ENCODE results near the gene PDIA4. TPM values are rescaled to one million over a fixed set of nuclear protein-coding genes. Genes with fewer than 3 reads are reported as not detected.
"Not testable (repeated sequence)": the region's sequence is repeated elsewhere in the genome, so short reads cannot be mapped to it uniquely, and the experiment has no call there.

PDIA4 gene
- total and polyA plus RNA-seq, 4 donors: 80.2 to 123 (median 85.5) TPM

DNA sequence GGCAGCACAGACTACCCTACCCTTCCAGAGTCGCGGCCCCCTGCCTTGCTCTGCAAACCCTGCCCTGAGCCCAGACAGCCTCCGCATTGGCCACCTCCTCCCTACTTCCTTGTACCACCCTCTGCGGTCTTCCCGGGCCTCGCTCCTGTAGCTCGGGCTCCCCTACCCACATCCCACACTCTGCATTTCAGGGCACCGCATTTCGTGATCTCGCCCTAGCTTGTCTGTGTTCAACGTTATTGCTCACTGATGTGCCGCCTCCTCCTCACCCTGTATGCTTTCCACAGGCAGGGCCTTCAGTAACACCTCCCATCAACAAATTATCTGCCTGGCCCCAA is 6.6 kb downstream of the PDIA4 start:
- Histone ChIP-seq H3K9me3 (ENCODE audit: control insufficient read depth, insufficient read depth, low read length) (no peaks in the 10 kb centered on the region), H3K4me1 (ENCODE audit: control insufficient read depth, insufficient read depth, low read length) (peaks cover 32% of the 10 kb centered on the region), H3K4me3 (ENCODE audit: low read depth, low read length) (no peak overlapping the region), H3K27ac (ENCODE audit: low read depth, low read length) (no peak overlapping the region), H3K36me3 (ENCODE audit: control insufficient read depth, insufficient read depth, low read length) (peaks cover 27% of the 10 kb centered on the region), H3K27me3 (ENCODE audit: control insufficient read depth, insufficient read depth, low read length) (no peaks in the 10 kb centered on the region)
- WGBS (ENCODE audit: insufficient coverage): 95% methylated on average over 12 of the region's 12 CpGs
- DNase-seq (ENCODE audit: low read depth in 4 of 6, low spot score in 6 of 6): no peak

DNA sequence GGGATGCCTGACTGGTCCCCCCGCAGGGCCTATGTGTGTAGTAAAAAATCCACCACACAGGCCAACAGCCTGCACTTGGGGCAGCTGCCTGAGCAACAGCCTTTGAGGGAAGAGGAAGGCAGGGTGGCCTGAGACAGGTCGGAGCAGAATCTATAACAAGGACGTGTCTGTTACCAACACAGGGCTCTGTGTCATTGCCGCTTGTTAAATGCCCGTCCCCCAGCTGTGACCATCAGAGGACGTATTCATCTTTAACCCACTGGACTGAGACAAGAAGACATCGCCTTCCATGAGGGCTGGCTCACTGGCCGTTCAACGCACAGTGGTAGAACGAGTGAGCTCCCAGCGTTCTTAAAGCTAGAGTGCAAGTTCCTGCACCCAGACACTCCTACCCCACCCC is 7.8 kb downstream of the PDIA4 start:
- Histone ChIP-seq H3K9me3 (ENCODE audit: control insufficient read depth, insufficient read depth, low read length) (no peaks in the 10 kb centered on the region), H3K27ac (ENCODE audit: low read depth, low read length) (peak overlapping the region; percentile 3), H3K4me3 (ENCODE audit: low read depth, low read length) (no peak overlapping the region), H3K4me1 (ENCODE audit: control insufficient read depth, insufficient read depth, low read length) (peaks cover 25% of the 10 kb centered on the region), H3K36me3 (ENCODE audit: control insufficient read depth, insufficient read depth, low read length) (peaks cover 39% of the 10 kb centered on the region), H3K27me3 (ENCODE audit: control insufficient read depth, insufficient read depth, low read length) (no peaks in the 10 kb centered on the region)
- 63% methylated on average over 10 of the region's 11 CpGs for WGBS (ENCODE audit: insufficient coverage)
- peak in 4 of 6 donors; percentile 29 to 75 (median 49) for DNase-seq (ENCODE audit: low read depth in 4 of 6, low spot score in 6 of 6)

DNA sequence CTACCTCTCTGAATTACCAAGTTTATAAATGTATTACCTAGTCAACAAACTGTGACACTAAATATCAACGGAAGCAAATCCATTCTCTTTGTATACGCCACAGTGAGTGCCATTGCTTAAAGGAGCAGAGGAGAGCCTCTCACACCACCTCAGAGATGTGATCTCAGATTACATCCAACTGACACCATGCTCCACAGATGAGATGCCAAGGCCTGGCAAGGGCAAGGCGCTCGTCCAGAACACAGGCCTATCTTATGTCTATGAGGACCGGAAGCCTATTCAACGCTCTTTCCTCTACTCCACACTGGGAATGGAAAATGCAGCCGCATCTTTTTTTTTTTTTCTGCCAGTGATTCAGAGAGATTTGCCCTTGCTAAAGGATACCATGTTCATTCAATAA is 11.4 kb downstream of the PDIA4 start:
- H3K36me3 ChIP-seq (ENCODE audit: control insufficient read depth, insufficient read depth, low read length): peaks cover 70% of the 10 kb centered on the region
- 63% methylated on average over 3 of the region's 7 CpGs for WGBS (ENCODE audit: insufficient coverage)

DNA sequence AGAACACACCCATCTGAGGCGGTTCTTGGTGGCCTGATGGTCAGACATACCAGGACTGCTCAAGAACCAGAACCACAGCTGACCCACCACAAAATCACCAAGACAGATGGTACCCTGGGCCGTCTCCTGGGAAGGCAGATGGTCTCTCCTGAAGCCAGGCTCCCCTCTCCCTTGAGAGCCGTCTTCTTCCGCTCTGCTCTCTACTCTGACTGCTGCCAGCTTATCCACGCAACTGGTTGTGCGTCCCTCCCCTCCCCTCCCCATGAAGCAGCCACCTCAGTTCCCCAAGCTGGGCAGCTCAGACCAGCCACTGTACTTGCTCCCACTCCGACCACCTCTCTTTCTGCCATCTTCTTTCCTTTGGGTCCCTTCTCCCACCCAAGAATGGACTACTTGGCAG is 14.0 kb downstream of the PDIA4 start:
- WGBS (ENCODE audit: insufficient coverage): 93% methylated on average over 7 of the region's 7 CpGs
- peaks cover 84% of the 10 kb centered on the region for H3K36me3 ChIP-seq (ENCODE audit: control insufficient read depth, insufficient read depth, low read length)
- H3K4me1 ChIP-seq (ENCODE audit: control insufficient read depth, insufficient read depth, low read length): peaks cover 3% of the 10 kb centered on the region
- no peak for DNase-seq (ENCODE audit: low read depth in 4 of 6, low spot score in 6 of 6)
- H3K27ac ChIP-seq (ENCODE audit: low read depth, low read length): no peak overlapping the region
- H3K9me3 ChIP-seq (ENCODE audit: control insufficient read depth, insufficient read depth, low read length): no peaks in the 10 kb centered on the region
- no peak overlapping the region for H3K4me3 ChIP-seq (ENCODE audit: low read depth, low read length)
- H3K27me3 ChIP-seq (ENCODE audit: control insufficient read depth, insufficient read depth, low read length): no peaks in the 10 kb centered on the region

More for the DNA sequence above, 11.4 kb downstream of the PDIA4 start:
- no peaks in the 10 kb centered on the region for H3K27me3 ChIP-seq (ENCODE audit: control insufficient read depth, insufficient read depth, low read length)
- no peaks in the 10 kb centered on the region for H3K9me3 ChIP-seq (ENCODE audit: control insufficient read depth, insufficient read depth, low read length)
- H3K4me3 ChIP-seq (ENCODE audit: low read depth, low read length): no peak overlapping the region
- no peak overlapping the region for H3K27ac ChIP-seq (ENCODE audit: low read depth, low read length)
- H3K4me1 ChIP-seq (ENCODE audit: control insufficient read depth, insufficient read depth, low read length): peaks cover 17% of the 10 kb centered on the region
- no peak for DNase-seq (ENCODE audit: low read depth in 4 of 6, low spot score in 6 of 6)

DNA sequence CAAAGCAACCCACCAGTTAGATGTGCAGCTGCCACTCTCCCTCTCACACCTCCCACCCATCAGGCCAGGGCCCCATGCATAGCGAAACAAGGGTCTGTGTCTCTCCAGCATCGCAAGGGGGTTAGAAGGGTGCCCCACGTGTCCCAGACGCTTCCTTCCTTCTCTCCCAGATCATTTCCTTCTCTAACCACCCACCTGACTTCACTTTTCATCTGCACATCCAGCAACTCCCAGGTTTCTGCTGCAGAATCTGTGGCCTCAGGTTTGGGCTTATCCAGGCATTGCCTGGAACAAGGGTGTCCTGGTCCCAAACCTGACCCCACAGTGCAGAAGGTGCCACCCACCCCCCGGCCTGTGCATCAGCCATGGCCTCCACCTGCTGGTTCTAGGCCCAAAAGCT is 14.4 kb downstream of the PDIA4 start:
- Histone ChIP-seq H3K27me3 (ENCODE audit: control insufficient read depth, insufficient read depth, low read length) (no peaks in the 10 kb centered on the region), H3K36me3 (ENCODE audit: control insufficient read depth, insufficient read depth, low read length) (peaks cover 85% of the 10 kb centered on the region), H3K9me3 (ENCODE audit: control insufficient read depth, insufficient read depth, low read length) (no peaks in the 10 kb centered on the region), H3K4me1 (ENCODE audit: control insufficient read depth, insufficient read depth, low read length) (peaks cover 3% of the 10 kb centered on the region), H3K4me3 (ENCODE audit: low read depth, low read length) (no peak overlapping the region), H3K27ac (ENCODE audit: low read depth, low read length) (no peak overlapping the region)
- 83% methylated on average over 5 of the region's 5 CpGs for WGBS (ENCODE audit: insufficient coverage)
- DNase-seq (ENCODE audit: low read depth in 4 of 6, low spot score in 6 of 6): no peak

DNA sequence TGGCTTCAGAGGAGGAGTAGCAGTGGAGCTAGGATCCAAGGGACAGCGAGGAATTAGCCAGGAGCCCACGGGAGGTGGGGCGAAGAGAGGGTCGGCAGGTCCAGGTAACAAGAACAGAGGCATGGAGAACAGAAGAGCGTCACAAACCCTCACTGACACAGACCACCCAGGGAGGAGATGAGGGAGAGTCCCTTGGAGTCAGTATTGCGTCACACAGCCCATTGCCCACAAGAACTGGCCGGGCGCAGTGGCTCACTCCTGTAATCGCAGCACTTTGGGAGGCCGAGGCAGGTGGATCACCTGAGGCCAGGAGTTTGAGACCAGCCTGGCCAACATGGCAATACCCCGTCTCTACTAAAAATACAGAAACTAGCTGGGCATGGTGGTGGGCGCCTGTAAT is 15.6 kb downstream of the PDIA4 start:
- H3K27ac ChIP-seq (ENCODE audit: low read depth, low read length); H3K4me3 ChIP-seq (ENCODE audit: low read depth, low read length); H3K9me3 ChIP-seq (ENCODE audit: control insufficient read depth, insufficient read depth, low read length); H3K27me3 ChIP-seq (ENCODE audit: control insufficient read depth, insufficient read depth, low read length); H3K4me1 ChIP-seq (ENCODE audit: control insufficient read depth, insufficient read depth, low read length); DNase-seq (ENCODE audit: low read depth in 4 of 6, low spot score in 6 of 6): not testable (repeated sequence)
- H3K36me3 ChIP-seq (ENCODE audit: control insufficient read depth, insufficient read depth, low read length): peaks cover 95% of the 10 kb centered on the region
- WGBS (ENCODE audit: insufficient coverage): 95% methylated on average over 8 of the region's 12 CpGs

DNA sequence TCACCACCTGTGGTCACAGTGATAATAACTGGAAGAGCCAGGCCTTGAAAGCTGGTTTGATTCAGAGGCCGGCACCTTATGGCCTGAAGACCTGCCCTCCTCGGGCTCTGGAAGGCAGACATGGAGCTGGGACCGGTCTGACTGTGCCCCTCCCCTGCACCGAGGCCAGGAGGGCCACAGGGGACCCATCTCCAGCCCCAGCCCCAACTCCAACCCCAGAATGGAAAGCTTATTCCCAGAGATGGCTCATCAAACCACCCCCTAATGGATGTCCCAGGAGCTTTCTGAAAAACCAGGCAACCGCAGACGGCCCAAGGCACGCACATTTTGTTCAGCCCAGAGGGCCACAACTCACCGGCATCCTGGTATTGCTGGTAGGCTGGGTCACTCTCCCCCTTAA is 16.8 kb downstream of the PDIA4 start:
- DNase-seq (ENCODE audit: low read depth in 4 of 6, low spot score in 6 of 6): no peak
- H3K27ac ChIP-seq (ENCODE audit: low read depth, low read length): no peak overlapping the region
- no peak overlapping the region for H3K4me3 ChIP-seq (ENCODE audit: low read depth, low read length)
- 90% methylated on average over 8 of the region's 8 CpGs for WGBS (ENCODE audit: insufficient coverage)
- no peaks in the 10 kb centered on the region for H3K9me3 ChIP-seq (ENCODE audit: control insufficient read depth, insufficient read depth, low read length)
- peaks cover 96% of the 10 kb centered on the region for H3K36me3 ChIP-seq (ENCODE audit: control insufficient read depth, insufficient read depth, low read length)
- H3K27me3 ChIP-seq (ENCODE audit: control insufficient read depth, insufficient read depth, low read length): no peaks in the 10 kb centered on the region
- H3K4me1 ChIP-seq (ENCODE audit: control insufficient read depth, insufficient read depth, low read length): no peaks in the 10 kb centered on the region

DNA sequence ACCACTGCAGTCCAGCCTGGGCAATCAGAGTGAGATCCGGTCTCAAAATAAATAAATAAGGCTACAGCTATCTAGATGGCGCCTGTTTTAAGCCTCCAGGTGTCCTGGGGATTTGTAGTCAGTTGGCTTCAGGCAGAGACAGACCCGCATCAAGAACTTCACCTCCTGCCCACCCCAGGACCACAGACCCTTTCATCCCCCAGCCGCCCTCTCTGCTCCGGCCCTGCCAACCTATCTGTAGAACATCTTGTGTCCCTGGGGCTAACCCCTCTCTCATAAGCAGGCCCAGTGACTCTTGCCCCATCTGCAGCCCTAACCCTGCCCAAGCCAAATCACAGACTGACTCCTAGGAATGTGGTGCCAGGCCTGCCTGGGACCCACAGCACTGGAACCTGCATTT is 17.9 kb downstream of the PDIA4 start:
- whole genome bisulfite sequencing (ENCODE audit: insufficient coverage): 94% methylated on average over 5 of the region's 5 CpGs

DNA sequence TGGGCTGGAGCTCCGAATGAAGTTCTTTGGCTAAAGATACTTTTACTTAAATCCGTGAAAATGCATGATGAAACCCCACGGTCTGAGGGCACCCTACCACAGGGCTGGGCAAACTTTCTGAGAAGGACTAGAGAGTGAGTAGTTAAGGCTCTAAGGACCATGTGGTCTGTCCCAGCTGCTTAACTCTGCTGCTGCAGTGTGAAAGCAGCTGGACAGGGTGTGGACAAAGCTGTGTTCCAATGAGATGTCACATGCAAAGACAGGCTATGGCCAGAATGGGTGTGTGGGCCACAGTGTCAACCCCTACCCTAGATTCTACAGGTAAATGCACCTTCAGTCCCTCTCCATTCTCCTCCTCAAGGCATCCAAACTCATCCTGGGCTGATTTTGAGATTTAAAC is 18.8 kb downstream of the PDIA4 start:
- no peak overlapping the region for H3K4me3 ChIP-seq (ENCODE audit: low read depth, low read length)
- no peak overlapping the region for H3K27ac ChIP-seq (ENCODE audit: low read depth, low read length)
- H3K4me1 ChIP-seq (ENCODE audit: control insufficient read depth, insufficient read depth, low read length): peaks cover 3% of the 10 kb centered on the region
- H3K27me3 ChIP-seq (ENCODE audit: control insufficient read depth, insufficient read depth, low read length): no peaks in the 10 kb centered on the region
- no peak for DNase-seq (ENCODE audit: low read depth in 4 of 6, low spot score in 6 of 6)
- H3K36me3 ChIP-seq (ENCODE audit: control insufficient read depth, insufficient read depth, low read length): peaks cover 99% of the 10 kb centered on the region
- 96% methylated on average over 3 of the region's 3 CpGs for WGBS (ENCODE audit: insufficient coverage)
- H3K9me3 ChIP-seq (ENCODE audit: control insufficient read depth, insufficient read depth, low read length): no peaks in the 10 kb centered on the region

More for the DNA sequence above, 17.9 kb downstream of the PDIA4 start:
- Histone ChIP-seq H3K36me3 (ENCODE audit: control insufficient read depth, insufficient read depth, low read length) (peaks cover 97% of the 10 kb centered on the region), H3K27ac (ENCODE audit: low read depth, low read length) (no peak overlapping the region), H3K27me3 (ENCODE audit: control insufficient read depth, insufficient read depth, low read length) (no peaks in the 10 kb centered on the region), H3K9me3 (ENCODE audit: control insufficient read depth, insufficient read depth, low read length) (no peaks in the 10 kb centered on the region), H3K4me3 (ENCODE audit: low read depth, low read length) (no peak overlapping the region), H3K4me1 (ENCODE audit: control insufficient read depth, insufficient read depth, low read length) (no peaks in the 10 kb centered on the region)
- no peak for DNase-seq (ENCODE audit: low read depth in 4 of 6, low spot score in 6 of 6)

DNA sequence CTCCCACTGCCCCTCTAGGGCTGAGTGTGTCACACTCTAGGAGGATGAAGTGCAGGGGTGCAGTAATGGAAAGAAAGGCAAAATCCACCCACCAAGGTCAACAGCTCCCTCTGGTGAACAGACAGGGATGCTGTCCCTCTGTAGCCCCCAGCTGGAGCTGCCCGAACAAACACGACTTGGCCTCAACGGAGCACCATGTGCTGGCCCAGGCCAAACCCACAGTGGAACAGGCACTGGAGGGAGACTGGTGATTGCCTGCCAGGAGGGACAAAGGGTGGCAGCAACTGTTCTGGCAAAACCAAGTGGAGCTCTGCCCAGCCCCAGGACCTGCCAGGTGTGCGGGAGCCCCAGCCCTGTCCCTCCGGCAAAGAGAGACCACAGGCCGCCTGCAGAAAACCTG is 20.7 kb downstream of the PDIA4 start:
- 82% methylated on average over 6 of the region's 6 CpGs for WGBS (ENCODE audit: insufficient coverage)
- DNase-seq (ENCODE audit: low read depth in 4 of 6, low spot score in 6 of 6): no peak
- H3K36me3 ChIP-seq (ENCODE audit: control insufficient read depth, insufficient read depth, low read length): peaks cover 98% of the 10 kb centered on the region
- no peak overlapping the region for H3K4me3 ChIP-seq (ENCODE audit: low read depth, low read length)
- H3K27ac ChIP-seq (ENCODE audit: low read depth, low read length): no peak overlapping the region
- H3K9me3 ChIP-seq (ENCODE audit: control insufficient read depth, insufficient read depth, low read length): no peaks in the 10 kb centered on the region
- peaks cover 6% of the 10 kb centered on the region for H3K4me1 ChIP-seq (ENCODE audit: control insufficient read depth, insufficient read depth, low read length)
- H3K27me3 ChIP-seq (ENCODE audit: control insufficient read depth, insufficient read depth, low read length): no peaks in the 10 kb centered on the region
